ENCODE results near the gene SENP2.

GRCh38 chr3:185667574-185667973 lies 81.5 kb downstream of the SENP2 start:
- TF ChIP-seq CTCF (IDR thresholded peaks at IDR 0.05), result no peak
- TF ChIP-seq POLR2A (IDR thresholded peaks at IDR 0.05), result no peak
